Measurements from ENCODE around the gene FUT8. TPM values are rescaled to one million over a fixed set of nuclear protein-coding genes. Genes with fewer than 3 reads are reported as not detected.

The FUT8 gene
- total RNA-seq, 1 donor from 2014 or later, result 56.6 TPM

- Mint-ChIP-seq H3K4me1 (ENCODE audit: low read depth, unreplicated experiment) (no peaks in the 10 kb centered on the region), H3K9me3 (ENCODE audit: unreplicated experiment) (peaks cover 2% of the 10 kb centered on the region), H3K27ac (ENCODE audit: unreplicated experiment) (no peak overlapping the region), H3K4me3 (ENCODE audit: unreplicated experiment) (no peak overlapping the region), H3K36me3 (ENCODE audit: unreplicated experiment) (no peaks in the 10 kb centered on the region), H3K27me3 (ENCODE audit: unreplicated experiment) (no peaks in the 10 kb centered on the region)
- TF ChIP-seq CTCF (IDR thresholded peaks at IDR 0.05; ENCODE audit: partially characterized antibody, unreplicated experiment), result no peak
- no peak for DNase-seq
Observed at GRCh38 chr14:65371784-65372183, 40.7 kb upstream of the FUT8 start.

GRCh38 chr14:65373016-65373670 lies 39.4 kb upstream of the FUT8 start:
- DNase-seq, result no peak
- H3K36me3 Mint-ChIP-seq (ENCODE audit: unreplicated experiment), result no peaks in the 10 kb centered on the region
- no peaks in the 10 kb centered on the region for H3K9me3 Mint-ChIP-seq (ENCODE audit: unreplicated experiment)
- H3K27ac Mint-ChIP-seq (ENCODE audit: unreplicated experiment), result no peak overlapping the region
- H3K4me3 Mint-ChIP-seq (ENCODE audit: unreplicated experiment), result no peak overlapping the region
- H3K4me1 Mint-ChIP-seq (ENCODE audit: low read depth, unreplicated experiment), result no peaks in the 10 kb centered on the region
- no peak for TF ChIP-seq CTCF (IDR thresholded peaks at IDR 0.05; ENCODE audit: partially characterized antibody, unreplicated experiment)
- H3K27me3 Mint-ChIP-seq (ENCODE audit: unreplicated experiment), result no peaks in the 10 kb centered on the region

GRCh38 chr14:65373671-65374039 lies 38.9 kb upstream of the FUT8 start:
- no peak for DNase-seq
- Mint-ChIP-seq H3K27ac (ENCODE audit: unreplicated experiment) (no peak overlapping the region), H3K9me3 (ENCODE audit: unreplicated experiment) (no peaks in the 10 kb centered on the region), H3K4me1 (ENCODE audit: low read depth, unreplicated experiment) (no peaks in the 10 kb centered on the region), H3K27me3 (ENCODE audit: unreplicated experiment) (no peaks in the 10 kb centered on the region), H3K4me3 (ENCODE audit: unreplicated experiment) (no peak overlapping the region), H3K36me3 (ENCODE audit: unreplicated experiment) (no peaks in the 10 kb centered on the region)
- no peak for TF ChIP-seq CTCF (IDR thresholded peaks at IDR 0.05; ENCODE audit: partially characterized antibody, unreplicated experiment)

- no peaks in the 10 kb centered on the region for H3K9me3 Mint-ChIP-seq (ENCODE audit: unreplicated experiment)
Observed at GRCh38 chr14:65377576-65377975, 35.0 kb upstream of the FUT8 start.

More at GRCh38 chr14:65377576-65377975, 35.0 kb upstream of the FUT8 start:
- H3K36me3 Mint-ChIP-seq (ENCODE audit: unreplicated experiment), result no peaks in the 10 kb centered on the region
- no peaks in the 10 kb centered on the region for H3K27me3 Mint-ChIP-seq (ENCODE audit: unreplicated experiment)
- TF ChIP-seq CTCF (IDR thresholded peaks at IDR 0.05; ENCODE audit: partially characterized antibody, unreplicated experiment), result no peak
- H3K4me1 Mint-ChIP-seq (ENCODE audit: low read depth, unreplicated experiment), result no peaks in the 10 kb centered on the region
- no peak for DNase-seq
- H3K27ac Mint-ChIP-seq (ENCODE audit: unreplicated experiment), result no peak overlapping the region
- H3K4me3 Mint-ChIP-seq (ENCODE audit: unreplicated experiment), result no peak overlapping the region

All from glutamatergic neuron (in vitro differentiated cells).